HEK293T (cell line): ENCODE data around the gene MACROD2.

ENCODE experiments used
- ARNT ChIP-seq: fragments of 450-650 bp; IDR thresholded peaks from 2 replicates; pipeline ENCODE4 v1.6.1; 2017; ENCODE audit warnings: mild to moderate bottlenecking
- ELF4 ChIP-seq: fragments of 450-650 bp; IDR thresholded peaks from 2 replicates; pipeline ENCODE4 v1.6.1; 2017; ENCODE audit warnings: antibody characterized with exemption
- ZNF384 ChIP-seq: fragments of 450-650 bp; IDR thresholded peaks from 2 replicates; pipeline ENCODE4 v1.6.1; 2016

DNA sequence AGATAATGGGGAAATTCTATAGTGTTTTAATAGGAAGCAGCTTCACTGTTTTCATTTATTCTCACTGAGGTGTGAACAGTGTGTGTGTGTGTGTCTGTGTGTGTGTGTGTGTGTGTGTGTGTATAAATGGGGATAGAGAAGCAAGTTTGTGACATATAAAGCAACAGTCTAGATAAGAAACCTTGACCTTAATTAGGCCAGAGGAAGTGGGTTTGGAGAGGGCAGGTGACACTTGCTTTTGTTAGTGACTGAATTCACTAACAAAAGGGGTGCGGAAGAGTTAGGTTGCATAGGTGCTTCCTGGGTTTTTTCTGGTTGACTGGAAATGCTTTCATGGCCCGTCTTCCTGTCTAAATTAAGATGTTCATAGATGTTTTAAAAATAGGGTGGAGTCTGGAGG lies 857.8 kb downstream of the MACROD2 start:
- TF ChIP-seq ARNT (no peak), ELF4 (no peak), ZNF384 (no peak)
